B cell (primary cell): ENCODE measurements around the gene NBAS.

Experiments
- CTCF ChIP-seq: fragments of 200-600 bp; IDR thresholded peaks from one replicate; pipeline ENCODE4 v1.8.0; 2022; ENCODE audit warnings: antibody characterized with exemption, mild to moderate bottlenecking
- EZH2 ChIP-seq: IDR thresholded peaks from 2 replicates; pipeline ENCODE4 v1.6.1; 2012; ENCODE audit warnings: borderline replicate concordance, low read depth, mild to moderate bottlenecking, moderate library complexity, low read length; ENCODE audit not compliant: insufficient read depth, poor library complexity, severe bottlenecking

- TF ChIP-seq CTCF (no peak), EZH2 (no peak)
Measured at GRCh38 chr2:15504882-15505663, 56.1 kb downstream of the NBAS start.
